K562 (cell line): Measurements from ENCODE around the gene SLC12A1. TPM values are rescaled to one million over a fixed set of nuclear protein-coding genes. Genes with fewer than 3 reads are reported as not detected.

Source experiments
- EP400 ChIP-seq: fragments of 450-650 bp; IDR thresholded peaks from 2 replicates; pipeline ENCODE4 v1.6.1; 2017; ENCODE audit warnings: antibody characterized with exemption, mild to moderate bottlenecking, moderate library complexity
- TRIM24 ChIP-seq, 2 experiments: fragments of 450-650 bp; IDR thresholded peaks; 2 replicates each; pipeline ENCODE4 v1.6.1; 2016
- ZFX ChIP-seq: sonication (generic); formaldehyde crosslinking; IDR thresholded peaks from 2 replicates; pipeline ENCODE4 v1.8.0; 2022; ENCODE audit warnings: mild to moderate bottlenecking, missing genetic modification reagents, moderate library complexity
- ZNF184 ChIP-seq: sonication (generic); formaldehyde crosslinking; IDR thresholded peaks from 2 replicates; pipeline ENCODE4 v1.5.0; 2020; ENCODE audit warnings: missing genetic modification reagents
- polyA plus RNA-seq, 8 experiments: library from polyadenylated mRNA; depleted of rRNA in 4 of 8; stranded (reverse) in 5 of 8; unstranded in 3 of 8; fragments of >200 nt; fragmentation: Nextera tagmentation in 2 of 8; fragmentation: Illumina TruSeq in 1 of 8; extraction: Ambion mirVana in 2 of 8; extraction: Trizol in 1 of 8; gene quantifications; 2 replicates each; pipeline versions ENCODE4 v1.2.1 to v1.2.3, GENCODE V29; 2011 to 2014; ENCODE audit warnings: inconsistent platforms in 1 of 8, missing spikeins in 1 of 8
- total RNA-seq, 7 experiments: library from RNA; depleted of rRNA in 6 of 7; stranded (reverse); fragments of >200 nt in 6 of 7; fragmentation: Illumina TruSeq in 2 of 7; extraction: Trizol in 2 of 7; gene quantifications; 2 replicates each; pipeline versions ENCODE4 v1.2.1 to v1.2.3, GENCODE V29; 2011 to 2021; ENCODE audit warnings: low replicate concordance in 1 of 7
- TF ChIP-seq, protein P1 (sequence below): fragments of 450-650 bp; formaldehyde crosslinking; IDR thresholded peaks from 2 replicates; pipeline ENCODE4 v1.4.0; 2020; ENCODE audit warnings: mild to moderate bottlenecking, moderate library complexity
- TF ChIP-seq, protein P2 (sequence below): fragments of 250-450 bp; sonication (Bioruptor Pico); IDR thresholded peaks from 2 replicates; pipeline ENCODE4 v1.8.0; 2021; ENCODE audit warnings: moderate library complexity, mild to moderate bottlenecking, inconsistent platforms
- TF ChIP-seq, protein P3 (sequence below): fragments of 450-650 bp; IDR thresholded peaks from 2 replicates; pipeline ENCODE4 v1.6.1; 2016; ENCODE audit warnings: low read depth
- TF ChIP-seq, protein P4 (sequence below): fragments of 250-450 bp; sonication (Bioruptor Pico); IDR thresholded peaks from 2 replicates; pipeline ENCODE4 v1.9.0; 2021; ENCODE audit warnings: mild to moderate bottlenecking, inconsistent platforms
- TF ChIP-seq, protein P5 (sequence below): sonication (generic); formaldehyde crosslinking; IDR thresholded peaks from 2 replicates; pipeline ENCODE4 v1.8.0; 2022; ENCODE audit warnings: mild to moderate bottlenecking, missing genetic modification reagents, borderline replicate concordance

SLC12A1 gene
- total and polyA plus RNA-seq, 9 of the 15 experiments (the other 6 are each of a cell fraction or from before 2014, with no cell fraction given), result not detected

DNA sequence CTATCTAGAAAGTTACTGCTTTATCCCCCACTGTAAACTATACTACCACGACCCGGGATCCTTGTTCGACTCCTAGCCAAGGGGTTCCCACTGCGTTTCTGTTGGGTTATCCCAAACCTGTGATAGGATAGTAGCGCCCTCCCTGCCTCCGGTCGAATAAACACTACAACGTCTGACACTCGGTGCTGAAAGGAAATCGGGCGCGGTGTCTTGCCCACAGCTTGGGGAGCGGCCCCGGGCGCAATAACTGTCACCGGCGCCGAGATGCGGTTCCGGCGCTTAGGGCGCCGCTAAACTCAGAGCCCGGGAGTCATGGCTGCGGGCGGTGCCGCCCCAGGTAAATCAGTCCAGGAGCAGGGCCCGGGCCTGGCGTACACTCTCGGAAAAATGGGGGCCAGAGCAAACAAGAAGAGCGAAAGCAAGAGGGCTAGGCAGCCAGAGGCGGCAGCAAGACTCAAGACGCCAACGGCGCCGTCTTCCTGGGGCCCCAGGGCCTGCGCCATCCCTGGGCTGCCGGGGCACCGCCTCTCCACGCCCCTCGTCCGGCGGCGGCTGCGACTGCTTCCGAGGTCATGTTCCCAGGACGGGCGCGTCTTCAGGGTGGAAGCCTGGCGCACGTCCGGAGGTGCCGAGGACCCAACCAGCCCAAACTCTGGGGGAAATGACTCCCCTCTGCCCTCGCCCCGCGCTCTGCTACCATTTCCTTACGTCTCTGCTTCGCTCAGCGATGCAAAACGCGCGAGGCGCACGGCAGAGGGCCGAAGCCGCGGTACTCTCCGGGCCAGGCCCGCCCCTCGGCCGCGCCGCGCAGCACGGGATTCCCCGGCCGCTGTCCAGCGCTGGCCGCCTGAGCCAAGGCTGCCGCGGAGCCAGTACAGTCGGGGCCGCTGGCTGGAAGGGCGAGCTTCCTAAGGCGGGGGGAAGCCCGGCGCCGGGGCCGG is 125.0 kb downstream of the SLC12A1 start, which contains the start of gene DUT (continued):
- TF ChIP-seq, protein P1, sequence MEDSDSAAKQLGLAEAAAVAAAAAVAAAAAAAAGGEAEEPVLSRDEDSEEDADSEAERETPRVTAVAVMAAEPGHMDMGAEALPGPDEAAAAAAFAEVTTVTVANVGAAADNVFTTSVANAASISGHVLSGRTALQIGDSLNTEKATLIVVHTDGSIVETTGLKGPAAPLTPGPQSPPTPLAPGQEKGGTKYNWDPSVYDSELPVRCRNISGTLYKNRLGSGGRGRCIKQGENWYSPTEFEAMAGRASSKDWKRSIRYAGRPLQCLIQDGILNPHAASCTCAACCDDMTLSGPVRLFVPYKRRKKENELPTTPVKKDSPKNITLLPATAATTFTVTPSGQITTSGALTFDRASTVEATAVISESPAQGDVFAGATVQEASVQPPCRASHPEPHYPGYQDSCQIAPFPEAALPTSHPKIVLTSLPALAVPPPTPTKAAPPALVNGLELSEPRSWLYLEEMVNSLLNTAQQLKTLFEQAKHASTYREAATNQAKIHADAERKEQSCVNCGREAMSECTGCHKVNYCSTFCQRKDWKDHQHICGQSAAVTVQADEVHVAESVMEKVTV, result no peak
- TF ChIP-seq, protein P2, sequence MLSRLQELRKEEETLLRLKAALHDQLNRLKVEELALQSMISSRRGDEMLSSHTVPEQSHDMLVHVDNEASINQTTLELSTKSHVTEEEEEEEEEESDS (CRISPR knock-in tag), result no peak
- TF ChIP-seq, protein P3, sequence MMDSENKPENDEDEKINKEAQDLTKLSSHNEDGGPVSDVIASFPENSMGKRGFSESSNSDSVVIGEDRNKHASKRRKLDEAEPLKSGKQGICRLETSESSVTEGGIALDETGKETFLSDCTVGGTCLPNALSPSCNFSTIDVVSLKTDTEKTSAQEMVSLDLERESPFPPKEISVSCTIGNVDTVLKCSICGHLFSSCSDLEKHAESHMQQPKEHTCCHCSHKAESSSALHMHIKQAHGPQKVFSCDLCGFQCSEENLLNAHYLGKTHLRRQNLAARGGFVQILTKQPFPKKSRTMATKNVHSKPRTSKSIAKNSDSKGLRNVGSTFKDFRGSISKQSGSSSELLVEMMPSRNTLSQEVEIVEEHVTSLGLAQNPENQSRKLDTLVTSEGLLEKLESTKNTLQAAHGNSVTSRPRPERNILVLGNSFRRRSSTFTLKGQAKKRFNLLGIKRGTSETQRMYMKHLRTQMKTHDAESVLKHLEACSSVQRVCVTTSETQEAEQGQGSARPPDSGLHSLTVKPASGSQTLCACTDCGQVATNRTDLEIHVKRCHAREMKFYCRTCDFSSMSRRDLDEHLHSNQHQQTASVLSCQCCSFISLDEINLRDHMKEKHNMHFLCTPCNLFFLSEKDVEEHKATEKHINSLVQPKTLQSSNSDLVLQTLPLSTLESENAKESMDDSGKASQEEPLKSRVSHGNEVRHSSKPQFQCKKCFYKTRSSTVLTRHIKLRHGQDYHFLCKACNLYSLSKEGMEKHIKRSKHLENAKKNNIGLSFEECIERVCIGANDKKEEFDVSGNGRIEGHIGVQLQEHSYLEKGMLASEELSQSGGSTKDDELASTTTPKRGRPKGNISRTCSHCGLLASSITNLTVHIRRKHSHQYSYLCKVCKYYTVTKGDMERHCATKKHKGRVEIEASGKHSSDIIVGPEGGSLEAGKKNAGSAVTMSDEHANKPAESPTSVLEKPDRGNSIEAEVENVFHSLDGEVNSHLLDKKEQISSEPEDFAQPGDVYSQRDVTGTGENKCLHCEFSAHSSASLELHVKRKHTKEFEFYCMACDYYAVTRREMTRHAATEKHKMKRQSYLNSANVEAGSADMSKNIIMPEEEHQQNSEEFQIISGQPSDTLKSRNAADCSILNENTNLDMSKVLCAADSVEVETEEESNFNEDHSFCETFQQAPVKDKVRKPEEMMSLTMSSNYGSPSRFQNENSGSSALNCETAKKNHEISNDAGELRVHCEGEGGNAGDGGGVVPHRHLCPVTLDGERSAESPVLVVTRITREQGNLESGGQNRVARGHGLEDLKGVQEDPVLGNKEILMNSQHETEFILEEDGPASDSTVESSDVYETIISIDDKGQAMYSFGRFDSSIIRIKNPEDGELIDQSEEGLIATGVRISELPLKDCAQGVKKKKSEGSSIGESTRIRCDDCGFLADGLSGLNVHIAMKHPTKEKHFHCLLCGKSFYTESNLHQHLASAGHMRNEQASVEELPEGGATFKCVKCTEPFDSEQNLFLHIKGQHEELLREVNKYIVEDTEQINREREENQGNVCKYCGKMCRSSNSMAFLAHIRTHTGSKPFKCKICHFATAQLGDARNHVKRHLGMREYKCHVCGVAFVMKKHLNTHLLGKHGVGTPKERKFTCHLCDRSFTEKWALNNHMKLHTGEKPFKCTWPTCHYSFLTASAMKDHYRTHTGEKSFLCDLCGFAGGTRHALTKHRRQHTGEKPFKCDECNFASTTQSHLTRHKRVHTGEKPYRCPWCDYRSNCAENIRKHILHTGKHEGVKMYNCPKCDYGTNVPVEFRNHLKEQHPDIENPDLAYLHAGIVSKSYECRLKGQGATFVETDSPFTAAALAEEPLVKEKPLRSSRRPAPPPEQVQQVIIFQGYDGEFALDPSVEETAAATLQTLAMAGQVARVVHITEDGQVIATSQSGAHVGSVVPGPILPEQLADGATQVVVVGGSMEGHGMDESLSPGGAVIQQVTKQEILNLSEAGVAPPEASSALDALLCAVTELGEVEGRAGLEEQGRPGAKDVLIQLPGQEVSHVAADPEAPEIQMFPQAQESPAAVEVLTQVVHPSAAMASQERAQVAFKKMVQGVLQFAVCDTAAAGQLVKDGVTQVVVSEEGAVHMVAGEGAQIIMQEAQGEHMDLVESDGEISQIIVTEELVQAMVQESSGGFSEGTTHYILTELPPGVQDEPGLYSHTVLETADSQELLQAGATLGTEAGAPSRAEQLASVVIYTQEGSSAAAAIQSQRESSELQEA, result no peak
- TF ChIP-seq EP400, result peak; percentile 81
- TF ChIP-seq, protein P4, sequence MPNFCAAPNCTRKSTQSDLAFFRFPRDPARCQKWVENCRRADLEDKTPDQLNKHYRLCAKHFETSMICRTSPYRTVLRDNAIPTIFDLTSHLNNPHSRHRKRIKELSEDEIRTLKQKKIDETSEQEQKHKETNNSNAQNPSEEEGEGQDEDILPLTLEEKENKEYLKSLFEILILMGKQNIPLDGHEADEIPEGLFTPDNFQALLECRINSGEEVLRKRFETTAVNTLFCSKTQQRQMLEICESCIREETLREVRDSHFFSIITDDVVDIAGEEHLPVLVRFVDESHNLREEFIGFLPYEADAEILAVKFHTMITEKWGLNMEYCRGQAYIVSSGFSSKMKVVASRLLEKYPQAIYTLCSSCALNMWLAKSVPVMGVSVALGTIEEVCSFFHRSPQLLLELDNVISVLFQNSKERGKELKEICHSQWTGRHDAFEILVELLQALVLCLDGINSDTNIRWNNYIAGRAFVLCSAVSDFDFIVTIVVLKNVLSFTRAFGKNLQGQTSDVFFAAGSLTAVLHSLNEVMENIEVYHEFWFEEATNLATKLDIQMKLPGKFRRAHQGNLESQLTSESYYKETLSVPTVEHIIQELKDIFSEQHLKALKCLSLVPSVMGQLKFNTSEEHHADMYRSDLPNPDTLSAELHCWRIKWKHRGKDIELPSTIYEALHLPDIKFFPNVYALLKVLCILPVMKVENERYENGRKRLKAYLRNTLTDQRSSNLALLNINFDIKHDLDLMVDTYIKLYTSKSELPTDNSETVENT, result no peak
- TF ChIP-seq, protein P5, sequence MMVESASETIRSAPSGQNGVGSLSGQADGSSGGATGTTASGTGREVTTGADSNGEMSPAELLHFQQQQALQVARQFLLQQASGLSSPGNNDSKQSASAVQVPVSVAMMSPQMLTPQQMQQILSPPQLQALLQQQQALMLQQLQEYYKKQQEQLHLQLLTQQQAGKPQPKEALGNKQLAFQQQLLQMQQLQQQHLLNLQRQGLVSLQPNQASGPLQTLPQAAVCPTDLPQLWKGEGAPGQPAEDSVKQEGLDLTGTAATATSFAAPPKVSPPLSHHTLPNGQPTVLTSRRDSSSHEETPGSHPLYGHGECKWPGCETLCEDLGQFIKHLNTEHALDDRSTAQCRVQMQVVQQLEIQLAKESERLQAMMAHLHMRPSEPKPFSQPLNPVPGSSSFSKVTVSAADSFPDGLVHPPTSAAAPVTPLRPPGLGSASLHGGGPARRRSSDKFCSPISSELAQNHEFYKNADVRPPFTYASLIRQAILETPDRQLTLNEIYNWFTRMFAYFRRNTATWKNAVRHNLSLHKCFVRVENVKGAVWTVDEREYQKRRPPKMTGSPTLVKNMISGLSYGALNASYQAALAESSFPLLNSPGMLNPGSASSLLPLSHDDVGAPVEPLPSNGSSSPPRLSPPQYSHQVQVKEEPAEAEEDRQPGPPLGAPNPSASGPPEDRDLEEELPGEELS, result no peak; the same call in 1 of the 2 replicates
- TF ChIP-seq TRIM24 (IDR thresholded peaks at IDR 0.05), result no peak
- TF ChIP-seq ZFX, result peak; percentile 90
- TF ChIP-seq ZNF184, result no peak
